HG02884 (cell line): ENCODE measurements around the gene TDP1.

Experiments
- ATAC-seq: cut with Tn5 transposase; IDR thresholded peaks from one replicate; pipeline ENCODE4 v1.9.1; 2021; ENCODE audit warnings: mild to moderate bottlenecking, moderate library complexity; ENCODE audit not compliant: unreplicated experiment

TDP1 gene

DNA sequence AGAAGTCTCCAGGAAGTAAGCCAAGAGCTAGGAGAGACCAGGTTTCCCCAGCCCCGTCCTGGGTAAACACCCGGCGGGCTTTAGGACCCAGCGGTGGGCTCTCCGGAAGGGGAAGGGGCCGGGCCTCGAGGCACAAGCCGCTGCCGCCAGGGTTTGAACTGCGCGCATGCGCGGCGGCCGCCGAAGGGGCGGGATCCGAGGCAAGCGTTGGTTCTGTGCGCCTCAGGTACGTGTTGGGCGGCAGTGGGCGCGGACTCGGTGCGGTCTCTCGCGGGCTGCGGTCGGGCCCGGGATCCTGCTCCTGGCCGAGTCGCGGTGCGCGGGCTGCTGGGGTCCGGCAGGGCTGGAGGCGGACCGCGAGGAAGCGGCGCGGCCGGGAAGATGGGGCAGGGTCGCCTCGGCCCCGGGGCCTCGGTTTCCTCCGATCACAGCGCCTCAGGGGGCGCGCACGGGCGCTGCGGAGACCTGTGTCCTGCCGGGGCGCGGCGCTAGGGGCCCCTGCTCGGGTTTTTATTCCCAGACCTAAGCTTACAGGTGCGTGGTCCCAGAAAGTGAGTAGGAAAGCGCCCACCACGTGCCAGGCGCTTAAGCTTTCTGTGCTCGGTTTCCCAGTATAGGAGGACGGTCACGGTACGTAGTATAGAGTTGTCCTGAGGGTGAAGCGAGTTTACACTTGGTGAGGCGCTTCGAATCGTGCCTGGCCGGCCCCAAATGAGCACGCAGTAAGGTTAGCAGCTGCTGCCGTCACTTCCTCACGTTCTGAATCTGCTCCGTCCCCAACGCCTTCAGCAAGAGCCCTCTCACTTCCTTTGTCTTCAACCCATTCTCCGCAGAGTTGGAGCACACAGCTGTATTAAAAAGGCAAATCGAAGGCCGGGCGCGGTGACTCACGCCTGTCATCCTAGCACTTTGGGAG lies at the start of gene TDP1:
TDP1 (plus strand) TSS at position 183 of the 916 bp plus-strand sequence. CDS start 7,188 bp downstream, outside the sequence.
- peak; percentile 51 for ATAC-seq

DNA sequence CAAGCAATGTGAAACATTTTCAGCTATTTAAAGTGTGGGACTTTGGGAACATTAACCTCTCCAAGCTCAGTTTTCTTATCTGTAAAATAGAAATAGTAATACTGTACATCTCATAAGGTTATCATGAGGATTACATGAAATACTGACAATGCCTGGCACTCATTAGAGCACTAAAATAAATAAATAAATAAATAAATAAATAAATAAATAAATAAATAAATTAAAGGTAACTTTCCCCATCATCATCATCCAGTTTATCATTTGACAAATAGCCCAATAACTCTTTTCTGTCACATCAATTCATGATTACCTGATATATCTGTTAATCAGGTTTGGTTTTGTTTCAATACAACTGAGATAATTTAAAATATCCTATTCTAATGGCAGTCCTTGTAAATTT lies 49.7 kb upstream of the TDP1 start:
- no peak for ATAC-seq

DNA sequence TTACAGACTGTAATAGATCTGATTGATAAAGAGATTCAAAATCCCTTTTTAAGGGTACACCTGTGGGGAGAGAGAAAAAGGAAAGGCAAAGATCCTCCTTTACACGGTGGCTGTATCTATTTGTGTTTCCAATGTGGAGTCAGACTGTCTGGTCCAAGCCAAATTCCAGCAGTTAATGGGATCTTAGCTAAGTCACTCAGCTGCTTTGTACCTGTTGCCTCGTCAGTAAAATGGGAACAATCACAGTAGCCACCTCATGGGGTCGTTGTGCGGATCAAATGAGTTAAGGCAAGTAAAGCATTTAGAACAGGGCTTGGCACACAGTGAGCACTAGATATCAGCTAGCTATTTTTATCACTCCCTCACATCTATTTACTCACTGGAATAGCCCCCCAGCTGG lies 48.1 kb upstream of the TDP1 start:
- ATAC-seq: no peak

DNA sequence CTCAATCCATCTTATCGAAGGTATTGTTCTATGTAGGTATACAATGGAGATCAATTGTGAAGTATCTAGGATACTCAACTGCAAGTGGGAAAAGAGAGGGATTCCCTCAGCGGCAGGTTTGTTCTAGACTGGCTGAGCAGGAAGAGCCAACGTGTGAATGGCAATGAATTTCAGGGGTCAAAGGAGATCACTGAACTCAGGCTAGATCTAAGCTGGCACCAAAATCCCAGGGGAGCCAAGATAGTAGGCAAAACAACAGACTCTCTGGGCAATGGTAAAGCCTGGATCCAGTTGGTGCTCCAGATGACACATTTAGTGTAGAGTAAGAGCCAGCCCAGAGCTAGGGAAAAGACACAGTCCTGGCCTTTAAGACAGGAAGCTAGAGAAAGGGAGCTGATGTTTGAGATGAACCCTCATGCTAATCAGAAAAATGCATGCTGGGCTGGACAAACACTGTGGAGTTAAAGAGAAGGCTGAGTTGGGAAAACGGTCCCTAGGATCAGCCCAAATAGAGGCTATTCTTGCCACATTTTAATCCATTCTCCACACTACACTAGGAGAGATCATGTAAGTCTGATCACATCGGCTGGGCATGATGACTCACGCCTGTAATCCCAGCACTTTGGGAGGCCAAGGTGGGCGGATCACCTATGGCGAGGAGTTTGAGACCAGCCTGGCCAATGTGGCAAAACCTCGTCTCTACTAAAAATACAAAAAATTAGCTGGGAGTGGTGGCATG lies 46.8 kb upstream of the TDP1 start:
- no peak for ATAC-seq

DNA sequence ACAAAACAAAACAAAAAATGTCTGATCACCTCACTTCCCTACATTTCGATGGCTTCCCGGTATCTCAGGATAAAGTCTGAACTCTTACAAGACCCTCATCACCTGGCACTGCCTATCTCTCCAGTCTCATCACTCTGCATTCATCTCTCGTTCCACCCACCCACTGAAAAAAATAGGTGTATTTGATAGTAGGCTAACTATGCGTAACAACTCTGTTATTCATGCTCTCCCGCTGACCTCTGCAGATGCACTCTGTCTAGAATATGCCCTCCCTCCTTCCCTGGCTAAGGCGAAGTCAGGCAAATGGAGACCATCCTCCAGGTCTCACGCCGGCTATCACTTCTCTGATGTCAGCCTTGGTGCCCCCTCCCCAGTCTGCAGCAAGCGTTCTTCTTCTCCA lies 46.1 kb upstream of the TDP1 start:
- no peak for ATAC-seq

DNA sequence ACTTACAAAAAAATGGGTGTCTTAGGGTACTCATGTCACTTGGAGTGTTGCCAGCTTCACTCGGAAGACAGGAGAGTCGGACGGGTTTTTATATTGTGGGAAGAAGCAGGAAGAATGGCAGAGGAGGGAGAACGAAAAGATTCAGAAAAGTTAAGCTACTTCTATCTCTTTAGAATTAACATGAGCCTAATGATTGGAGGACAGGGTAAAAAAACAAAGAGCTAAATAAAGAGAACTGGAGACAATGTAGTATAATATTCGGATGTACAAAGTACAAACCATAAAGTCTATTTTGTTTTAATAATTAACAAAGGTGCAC lies 45.1 kb upstream of the TDP1 start:
- ATAC-seq: no peak

DNA sequence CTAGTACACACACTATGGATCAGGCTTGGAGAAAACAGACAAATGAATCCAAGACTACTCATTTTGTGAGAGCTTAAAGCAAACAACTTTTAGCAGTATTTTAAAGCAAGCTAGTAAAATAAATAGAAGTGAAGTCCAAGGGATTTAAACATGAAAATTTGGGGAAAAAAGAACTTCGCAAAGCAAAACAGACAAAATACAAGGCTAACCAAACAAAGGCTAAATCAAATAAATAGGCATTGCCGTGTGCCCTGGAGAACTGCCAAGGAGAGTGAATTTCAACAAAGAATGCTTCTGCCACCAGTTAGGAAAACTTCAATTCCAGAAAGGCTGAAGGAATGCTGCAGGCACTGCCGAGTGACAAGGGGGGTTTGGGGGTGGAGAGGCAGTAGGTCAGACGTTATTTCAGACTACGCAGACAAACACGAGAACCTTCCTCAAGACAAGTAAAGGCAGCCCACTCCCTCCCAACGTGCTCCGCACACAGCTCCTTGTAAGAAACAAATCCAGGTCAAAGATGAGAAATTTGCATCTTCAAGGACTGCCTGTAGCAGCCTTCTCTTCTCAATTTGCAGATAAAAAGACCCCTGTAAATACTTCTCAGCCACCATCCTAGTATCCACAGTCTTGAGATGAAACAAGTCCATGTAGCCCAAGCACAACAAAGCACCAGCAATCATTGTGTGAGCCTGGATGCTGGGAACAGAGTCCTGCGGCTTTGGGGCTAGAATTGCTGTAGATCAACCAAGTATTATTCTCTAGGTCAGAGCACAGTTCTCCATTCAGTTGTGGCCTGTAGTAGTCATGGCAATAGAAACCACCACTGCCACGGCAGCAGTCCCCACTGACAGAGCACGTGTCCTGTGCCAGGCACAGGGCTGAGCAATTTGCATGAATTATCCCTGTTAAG lies 44.5 kb upstream of the TDP1 start:
- no peak for ATAC-seq

DNA sequence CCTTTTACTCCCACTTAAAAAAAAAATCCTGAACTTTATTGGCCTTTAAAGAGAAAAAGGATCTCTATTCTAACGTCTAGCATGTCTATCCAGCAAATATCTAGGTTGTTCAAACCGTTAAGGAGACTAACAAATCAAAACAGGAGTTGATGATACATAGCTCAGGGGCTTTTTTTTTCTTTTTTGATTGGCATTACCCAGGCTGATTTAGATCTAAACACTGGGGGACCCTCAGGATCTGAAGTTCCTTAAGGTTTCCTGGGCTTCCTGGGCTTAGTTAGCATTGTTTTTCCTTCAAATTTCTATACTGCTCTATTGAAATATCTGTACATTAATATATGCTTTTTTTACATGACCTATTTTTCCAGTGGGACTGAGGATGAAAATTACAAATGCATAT lies 43.5 kb upstream of the TDP1 start:
- ATAC-seq: no peak

DNA sequence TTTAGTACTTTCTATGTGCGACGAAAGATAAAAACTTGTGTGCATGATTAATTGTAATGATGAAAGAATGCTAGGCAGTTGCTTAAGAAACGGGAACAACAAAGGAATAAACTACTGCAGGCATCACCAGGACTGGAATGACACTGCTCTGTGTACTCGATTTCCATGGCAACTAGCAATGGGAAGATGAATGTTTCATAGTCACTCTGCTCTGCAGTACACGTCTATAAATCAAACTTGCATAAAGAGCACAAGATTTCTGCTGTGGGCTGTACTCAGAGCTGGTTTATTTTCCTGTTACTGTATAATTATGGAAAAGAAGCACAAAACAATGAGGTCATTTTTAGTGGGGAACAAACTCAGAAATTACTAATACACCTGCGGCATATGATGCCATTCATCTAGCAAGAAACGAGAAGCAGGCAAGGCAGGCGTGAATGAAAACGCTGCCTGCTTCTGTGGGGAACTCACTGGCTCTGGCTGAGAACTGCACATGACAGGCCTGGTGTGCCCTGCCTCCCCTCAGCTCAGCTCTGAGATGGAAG lies 43.0 kb upstream of the TDP1 start:
- ATAC-seq: no peak

DNA sequence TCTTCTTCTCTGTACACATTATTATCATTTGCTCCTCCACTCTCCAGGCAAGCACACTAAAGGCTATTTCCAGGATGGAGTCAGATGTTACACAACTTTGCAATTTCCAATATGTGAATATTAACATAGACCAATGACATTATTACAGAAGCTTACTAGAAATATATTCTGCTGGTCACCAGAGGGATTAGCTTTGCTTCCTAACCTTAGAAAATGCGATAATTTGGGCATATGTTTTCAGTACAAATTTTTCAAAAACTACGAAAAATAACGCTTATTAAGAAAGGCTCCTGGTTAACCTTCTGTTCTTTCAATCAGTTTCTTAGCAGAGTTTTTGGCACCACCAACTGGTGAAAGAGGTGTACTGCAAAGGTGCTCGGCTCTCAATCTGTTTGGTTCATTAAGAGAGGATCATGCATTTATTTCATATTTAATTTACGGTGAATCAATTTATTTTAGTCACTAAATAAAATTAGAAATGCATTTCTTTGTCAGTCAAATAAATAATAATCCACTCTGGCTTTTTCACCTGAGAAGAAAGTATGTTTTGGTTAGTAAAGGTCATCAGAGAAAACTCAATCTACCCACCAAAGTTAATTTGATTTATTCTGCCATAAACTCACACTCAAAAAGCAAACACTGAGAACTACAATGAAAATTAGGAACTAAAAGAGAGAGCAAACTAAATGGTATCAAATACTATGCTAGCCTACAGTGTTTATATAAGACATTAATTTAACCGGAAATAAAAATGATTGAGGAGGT lies 40.4 kb upstream of the TDP1 start:
- no peak for ATAC-seq

DNA sequence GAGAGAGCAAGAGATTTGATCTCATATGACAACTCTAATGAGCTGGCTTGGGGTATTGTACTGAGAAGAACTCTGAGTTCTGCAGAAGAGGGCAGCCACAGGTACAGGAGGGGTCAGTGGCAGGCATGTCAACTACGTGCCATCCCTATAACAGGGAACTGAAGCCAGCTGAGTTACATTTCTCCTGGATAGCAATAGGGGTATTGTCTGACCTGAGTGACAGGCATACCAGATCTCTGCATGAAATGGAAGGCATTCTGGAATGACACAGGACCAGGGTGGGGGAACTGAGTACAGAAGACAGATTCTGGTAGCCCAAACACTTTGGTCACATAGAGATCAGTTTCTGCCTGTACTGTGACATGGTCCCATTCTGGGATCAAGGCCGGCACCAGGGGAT lies 37.0 kb upstream of the TDP1 start:
- ATAC-seq: no peak

DNA sequence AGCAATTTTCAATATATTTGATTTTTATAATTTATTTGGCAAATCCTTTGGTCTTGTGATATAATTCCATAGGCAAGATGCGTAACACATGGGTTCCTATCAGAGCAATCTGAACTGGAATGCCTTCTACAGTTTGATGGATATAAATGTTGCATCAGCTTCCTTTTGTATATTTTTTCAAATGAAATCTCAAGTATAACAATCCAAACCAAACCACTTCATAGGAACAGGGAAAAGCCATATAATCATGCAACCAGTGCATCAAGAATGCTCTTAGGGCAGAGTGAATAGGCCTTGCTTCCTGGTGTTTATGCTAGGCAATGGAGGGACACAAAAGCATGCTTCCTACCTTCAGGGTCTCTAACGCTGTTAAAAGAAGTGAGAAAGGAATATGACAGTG lies 35.7 kb upstream of the TDP1 start:
- no peak for ATAC-seq

DNA sequence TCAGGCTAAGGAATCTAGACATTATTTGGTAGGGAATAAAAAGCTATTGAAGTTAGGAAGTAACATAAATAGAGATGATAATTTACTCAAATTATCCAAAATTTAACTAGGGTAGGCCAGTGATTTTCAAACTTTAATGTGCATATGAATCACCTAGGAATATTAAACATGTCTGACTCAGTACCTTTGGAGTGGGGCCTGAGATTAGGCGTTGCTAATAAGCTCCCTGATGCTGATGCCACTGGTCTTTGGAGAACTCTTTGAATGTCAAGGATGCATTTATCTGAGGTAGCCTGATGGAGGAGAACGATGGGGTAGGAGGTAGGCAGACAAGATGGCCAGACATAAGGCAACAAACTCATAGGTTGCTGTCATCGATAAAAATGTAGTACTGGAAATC lies 34.4 kb upstream of the TDP1 start:
- no peak for ATAC-seq

DNA sequence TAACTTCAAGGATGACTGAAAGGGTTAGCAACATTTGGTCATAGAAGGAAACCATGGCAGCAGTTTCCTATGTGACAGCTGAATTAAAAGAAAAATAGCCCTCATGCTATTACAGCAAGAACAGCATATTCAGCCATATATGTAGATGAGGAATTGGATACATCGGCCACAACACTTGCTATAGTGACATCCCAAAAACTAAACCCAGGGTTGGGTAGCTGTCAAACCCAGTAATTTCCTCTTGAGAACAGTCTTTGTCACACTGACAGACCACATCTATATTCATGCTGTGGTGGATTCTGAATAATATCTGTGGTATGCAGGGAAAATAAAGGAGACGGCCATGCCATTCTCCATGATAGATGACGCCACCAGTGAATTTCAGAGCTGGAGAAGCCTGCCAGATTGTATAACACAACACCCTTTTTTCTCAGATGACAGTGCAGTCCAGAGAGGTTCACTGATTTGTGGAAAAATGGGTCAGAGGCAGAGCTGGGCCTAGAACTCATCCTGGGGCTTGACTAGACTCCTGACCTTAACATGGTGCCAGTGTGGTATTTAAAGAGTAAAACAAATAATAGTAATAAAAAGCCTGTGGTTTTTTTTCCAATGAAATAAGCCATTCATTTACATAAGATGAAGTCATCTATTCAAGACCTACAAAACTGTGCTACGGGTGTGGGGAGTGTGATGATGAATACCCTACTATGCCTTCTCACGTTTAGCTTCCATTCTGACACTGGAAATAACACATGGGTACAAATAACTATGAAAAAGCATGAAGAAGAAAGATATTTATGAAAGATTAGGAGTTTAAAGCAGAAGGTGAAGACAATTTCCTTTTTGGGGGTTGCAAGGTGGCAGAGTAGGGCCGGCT lies 33.5 kb upstream of the TDP1 start:
- no peak for ATAC-seq

DNA sequence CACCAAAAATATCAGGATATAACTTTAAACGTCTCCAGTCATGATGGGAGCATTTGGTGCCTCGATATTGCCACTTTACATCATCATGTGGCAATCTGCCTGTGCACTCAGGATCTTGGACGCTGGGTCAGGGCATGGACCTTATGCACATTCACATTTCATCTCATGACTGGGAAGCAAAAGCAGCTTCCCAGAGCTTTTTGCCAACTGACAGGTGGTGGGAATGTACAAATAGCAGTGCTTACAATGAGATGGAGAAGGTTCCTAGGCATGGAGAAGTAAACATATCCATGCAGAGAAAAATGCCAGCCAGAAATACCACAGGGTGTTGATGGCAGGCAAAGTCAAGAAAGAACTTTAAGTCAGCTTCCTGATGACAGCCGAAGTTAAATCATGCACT lies 31.5 kb upstream of the TDP1 start:
- no peak for ATAC-seq

DNA sequence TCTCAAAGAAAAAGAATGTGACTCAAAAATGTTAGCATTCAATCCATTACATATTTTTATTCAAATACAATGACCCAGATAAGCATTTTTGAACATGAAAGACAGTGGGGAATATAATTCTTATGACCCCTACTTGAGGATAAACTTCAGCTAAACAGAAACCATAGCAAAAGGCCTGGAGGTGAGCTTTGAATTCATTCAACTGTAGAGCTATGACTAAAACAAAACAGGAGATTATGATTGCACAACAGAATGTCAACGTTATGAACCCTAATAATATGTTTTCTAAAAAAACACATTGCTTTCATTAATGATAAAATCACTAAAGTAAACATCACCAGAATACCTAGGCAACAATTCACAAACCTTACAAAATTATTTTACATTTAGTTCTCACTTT lies 29.0 kb upstream of the TDP1 start:
- no peak for ATAC-seq

DNA sequence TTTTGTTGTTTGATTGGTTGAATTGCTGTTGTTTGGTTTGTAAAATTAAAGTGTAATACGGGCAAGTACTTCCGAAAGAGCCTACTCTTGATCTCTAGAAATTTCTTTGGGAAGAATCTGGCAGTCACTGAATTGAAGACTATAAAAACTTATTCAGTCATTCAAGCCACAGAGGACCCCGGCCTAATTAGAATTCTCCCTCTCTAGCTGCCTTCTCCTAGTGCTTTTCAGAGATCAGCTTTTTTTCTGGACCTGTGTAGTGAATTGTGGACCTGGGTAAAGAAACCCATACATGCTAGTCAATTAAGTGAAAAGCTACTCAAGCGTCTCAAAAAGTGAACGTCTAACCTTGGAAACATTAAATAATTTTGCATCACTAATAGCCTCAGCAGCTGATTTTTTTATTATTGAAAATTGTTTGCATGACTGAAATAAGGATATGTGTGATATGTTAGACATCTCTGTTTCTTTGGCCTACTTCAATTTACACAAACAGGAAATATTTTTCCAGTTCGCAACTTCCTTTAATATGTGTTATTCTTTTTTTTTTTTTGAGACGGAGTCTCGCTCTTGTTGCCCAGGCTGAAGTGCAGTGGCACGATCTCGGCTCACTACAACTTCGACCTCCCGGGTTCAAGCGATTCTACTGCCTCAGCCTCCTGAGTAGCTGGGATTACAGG lies 28.4 kb upstream of the TDP1 start:
- no peak for ATAC-seq

DNA sequence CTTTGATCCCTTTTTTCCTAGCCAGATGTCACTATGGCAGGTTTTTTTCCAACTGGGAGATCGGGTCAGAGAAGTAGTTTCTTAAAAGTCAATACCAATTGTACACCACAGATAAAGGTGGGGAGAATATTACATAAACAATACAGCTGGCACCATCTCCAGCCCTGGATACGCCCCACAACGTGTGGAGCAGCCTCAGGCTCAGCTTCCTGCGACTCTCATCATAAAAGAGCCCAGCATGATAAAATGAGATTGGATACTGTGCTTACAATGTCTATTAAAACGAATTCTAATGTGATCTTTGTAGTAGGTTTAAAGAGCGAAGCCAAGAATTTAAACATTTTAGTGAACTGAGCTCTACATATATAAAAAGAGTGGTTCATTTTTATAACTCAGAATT lies 22.7 kb upstream of the TDP1 start:
- no peak for ATAC-seq

DNA sequence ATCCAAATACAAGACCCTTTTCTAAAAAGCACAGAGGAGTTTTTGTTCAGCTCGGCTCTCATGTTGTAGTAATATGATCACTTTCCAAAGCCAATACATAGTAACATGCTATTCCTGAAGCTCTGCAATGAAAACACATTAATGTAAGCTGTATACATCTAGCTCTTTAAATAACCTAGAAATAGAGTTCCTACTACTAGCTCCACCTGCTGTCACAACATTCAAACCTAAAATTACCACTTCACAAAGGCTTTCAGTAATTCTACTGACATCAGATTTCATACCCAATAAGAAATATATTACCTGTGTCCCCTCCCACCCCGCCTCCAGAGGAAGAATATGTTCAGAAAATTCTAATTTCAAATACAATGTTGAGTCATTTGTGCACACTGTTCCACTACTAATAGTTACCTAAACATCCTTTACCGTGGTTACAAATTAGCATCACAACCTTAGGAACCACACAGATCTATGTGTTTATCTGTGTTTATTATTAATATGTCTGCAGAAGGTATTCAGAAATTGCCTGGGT lies 19.0 kb upstream of the TDP1 start:
- ATAC-seq: no peak
